Peyer's patch (tissue), 4 donors: ENCODE data around the gene NOP56. TPM values are rescaled to one million over a fixed set of nuclear protein-coding genes. Genes with fewer than 3 reads are reported as not detected.

ENCODE experiments used
- DNase-seq, 3 donors: peaks; one replicate each; pipeline ENCODE4 v3.0.0-alpha.2; 2017 to 2019
- H3K27ac ChIP-seq, 4 donors: fragments of 200-600 bp; sonication (generic); one replicate each; pipeline ENCODE4 v1.5.1; 2016 to 2019
- H3K27me3 ChIP-seq, 2 donors: fragments of 200-600 bp; sonication (generic); one replicate each; pipeline ENCODE4 v1.5.1; 2019
- H3K36me3 ChIP-seq, 3 donors: fragments of 200-600 bp; sonication (generic); one replicate each; pipeline ENCODE4 v1.5.1; 2016 to 2019
- H3K4me1 ChIP-seq, 4 donors: fragments of 200-600 bp; sonication (generic); one replicate each; pipeline ENCODE4 v1.5.1; 2016 to 2019
- H3K4me3 ChIP-seq, 4 donors: fragments of 200-600 bp; sonication (generic); 1 replicate in 3 of 4; 2 replicates in 1 of 4; pipeline ENCODE4 v1.5.1; 2016 to 2019; ENCODE audit warnings: mild to moderate bottlenecking in 1 of 4
- H3K9me3 ChIP-seq, 4 donors: fragments of 200-600 bp; sonication (generic); one replicate each; pipeline ENCODE4 v1.5.1; 2016 to 2019; ENCODE audit warnings: mild to moderate bottlenecking in 1 of 4
- POLR2A ChIP-seq, 2 donors: fragments of 450-650 bp; IDR thresholded peaks; one replicate each; pipeline ENCODE4 v1.5.1; 2017; ENCODE audit warnings: antibody characterized with exemption in 2 of 2, mild to moderate bottlenecking in 2 of 2, moderate library complexity in 2 of 2
- total RNA-seq, 4 donors: library from RNA; depleted of rRNA; stranded (reverse); fragments of >200 nt; gene quantifications; one replicate each; pipeline ENCODE4 v1.1.0, GENCODE V29; 2016
- TF ChIP-seq, protein P1 (sequence below), 6 experiments: fragments of 450-650 bp in 4 of 6; fragments of 200-600 bp in 2 of 6; sonication (generic) in 1 of 6; IDR thresholded peaks; one replicate each; pipeline ENCODE4 v1.5.1; 2017 to 2019; ENCODE audit warnings: antibody characterized with exemption in 6 of 6, mild to moderate bottlenecking in 3 of 6, moderate library complexity in 1 of 6

Gene NOP56
- total RNA-seq, 4 donors from 2014 or later, result 53.8 to 289 (median 94.2) TPM

DNA sequence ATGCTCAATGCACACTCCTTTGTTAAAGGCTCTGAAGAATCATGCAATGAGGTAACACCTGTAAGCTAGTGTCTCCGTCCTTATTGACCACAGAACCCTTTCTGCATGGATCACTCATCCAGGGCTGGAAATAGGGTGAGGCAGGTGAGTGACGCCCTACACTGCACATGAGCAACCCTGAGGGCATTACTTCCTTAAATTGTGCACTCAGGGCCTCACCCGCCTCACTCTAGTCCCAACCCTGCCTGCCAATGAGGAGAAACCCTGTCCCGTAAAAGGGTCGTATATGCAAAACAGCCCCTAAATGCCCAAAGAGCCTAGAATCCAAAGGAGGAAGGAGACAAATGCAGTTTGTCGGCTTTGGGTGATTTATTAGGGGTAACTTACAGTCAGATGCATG is 33.6 kb upstream of the NOP56 start:
- no peaks in the 10 kb centered on the region for H3K9me3 ChIP-seq
- TF ChIP-seq, protein P1, sequence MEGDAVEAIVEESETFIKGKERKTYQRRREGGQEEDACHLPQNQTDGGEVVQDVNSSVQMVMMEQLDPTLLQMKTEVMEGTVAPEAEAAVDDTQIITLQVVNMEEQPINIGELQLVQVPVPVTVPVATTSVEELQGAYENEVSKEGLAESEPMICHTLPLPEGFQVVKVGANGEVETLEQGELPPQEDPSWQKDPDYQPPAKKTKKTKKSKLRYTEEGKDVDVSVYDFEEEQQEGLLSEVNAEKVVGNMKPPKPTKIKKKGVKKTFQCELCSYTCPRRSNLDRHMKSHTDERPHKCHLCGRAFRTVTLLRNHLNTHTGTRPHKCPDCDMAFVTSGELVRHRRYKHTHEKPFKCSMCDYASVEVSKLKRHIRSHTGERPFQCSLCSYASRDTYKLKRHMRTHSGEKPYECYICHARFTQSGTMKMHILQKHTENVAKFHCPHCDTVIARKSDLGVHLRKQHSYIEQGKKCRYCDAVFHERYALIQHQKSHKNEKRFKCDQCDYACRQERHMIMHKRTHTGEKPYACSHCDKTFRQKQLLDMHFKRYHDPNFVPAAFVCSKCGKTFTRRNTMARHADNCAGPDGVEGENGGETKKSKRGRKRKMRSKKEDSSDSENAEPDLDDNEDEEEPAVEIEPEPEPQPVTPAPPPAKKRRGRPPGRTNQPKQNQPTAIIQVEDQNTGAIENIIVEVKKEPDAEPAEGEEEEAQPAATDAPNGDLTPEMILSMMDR (IDR thresholded peaks at IDR 0.05), result no peak
- TF ChIP-seq POLR2A (IDR thresholded peaks at IDR 0.05), result no peak
- H3K27ac ChIP-seq, result no peak overlapping the region
- H3K4me1 ChIP-seq, result no peaks in the 10 kb centered on the region
- H3K4me3 ChIP-seq, result no peak overlapping the region
- DNase-seq, result no peak
- H3K36me3 ChIP-seq, result no peaks in the 10 kb centered on the region
- no peaks in the 10 kb centered on the region for H3K27me3 ChIP-seq

DNA sequence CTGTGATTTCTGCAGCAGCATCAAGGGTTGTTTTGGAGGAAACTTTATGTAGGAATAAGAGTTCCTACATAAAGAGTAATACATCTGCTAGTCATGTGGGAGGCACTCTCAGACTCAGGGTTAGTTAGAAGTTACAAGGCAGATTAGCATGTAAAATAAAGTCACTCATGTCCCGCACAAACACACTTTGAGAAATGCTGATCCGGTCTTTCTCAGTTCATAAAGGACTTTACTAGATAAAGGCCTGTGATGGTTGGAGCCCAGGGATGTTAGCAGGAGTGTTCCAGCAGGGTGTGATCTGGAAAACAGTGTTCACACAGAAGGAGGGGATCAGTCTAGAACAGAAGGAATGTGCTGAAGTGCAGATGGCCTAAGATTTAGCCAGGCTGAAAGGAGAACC is 33.1 kb upstream of the NOP56 start:
- no peaks in the 10 kb centered on the region for H3K9me3 ChIP-seq
- no peaks in the 10 kb centered on the region for H3K4me1 ChIP-seq
- H3K36me3 ChIP-seq, result no peaks in the 10 kb centered on the region
- no peak overlapping the region for H3K27ac ChIP-seq
- TF ChIP-seq, protein P1 (IDR thresholded peaks at IDR 0.05), result no peak
- TF ChIP-seq POLR2A (IDR thresholded peaks at IDR 0.05), result no peak
- DNase-seq, result no peak
- H3K4me3 ChIP-seq, result no peak overlapping the region
- no peaks in the 10 kb centered on the region for H3K27me3 ChIP-seq

DNA sequence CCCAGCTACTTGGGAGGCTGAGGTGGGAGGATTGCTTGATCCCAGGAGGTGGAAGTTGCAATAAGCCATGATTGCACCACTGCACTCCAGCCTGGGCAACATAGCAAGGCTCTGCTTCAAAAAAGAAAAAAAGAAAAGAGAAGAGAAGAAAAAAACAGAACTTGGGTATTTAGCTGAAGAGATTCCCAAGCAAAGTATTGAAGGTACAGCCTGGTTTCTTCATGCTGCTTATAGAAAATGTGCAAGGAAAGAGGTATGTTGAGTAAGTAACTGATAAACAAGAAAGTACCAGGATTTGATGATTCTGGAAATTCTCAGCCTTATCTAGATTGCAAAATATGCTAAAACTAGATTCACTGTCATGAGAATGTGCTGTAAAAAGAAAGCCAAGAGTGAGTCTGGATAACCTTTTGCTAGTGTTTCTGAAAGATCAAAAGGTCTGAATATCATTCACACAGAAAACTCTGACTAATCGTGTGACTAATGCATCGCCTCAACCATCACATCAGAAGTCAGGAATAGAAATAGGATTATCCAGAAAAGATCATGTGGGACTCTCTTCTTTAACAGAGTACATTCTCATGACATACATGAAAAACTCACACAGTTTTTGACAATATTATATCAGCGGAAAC is 32.4 kb upstream of the NOP56 start:
- Histone ChIP-seq H3K9me3 (no peaks in the 10 kb centered on the region), H3K27ac (no peak overlapping the region), H3K27me3 (no peaks in the 10 kb centered on the region), H3K4me1 (no peaks in the 10 kb centered on the region), H3K36me3 (no peaks in the 10 kb centered on the region), H3K4me3 (no peak overlapping the region)
- TF ChIP-seq POLR2A (IDR thresholded peaks at IDR 0.05), result no peak
- TF ChIP-seq, protein P1 (IDR thresholded peaks at IDR 0.05), result no peak
- DNase-seq, result no peak

DNA sequence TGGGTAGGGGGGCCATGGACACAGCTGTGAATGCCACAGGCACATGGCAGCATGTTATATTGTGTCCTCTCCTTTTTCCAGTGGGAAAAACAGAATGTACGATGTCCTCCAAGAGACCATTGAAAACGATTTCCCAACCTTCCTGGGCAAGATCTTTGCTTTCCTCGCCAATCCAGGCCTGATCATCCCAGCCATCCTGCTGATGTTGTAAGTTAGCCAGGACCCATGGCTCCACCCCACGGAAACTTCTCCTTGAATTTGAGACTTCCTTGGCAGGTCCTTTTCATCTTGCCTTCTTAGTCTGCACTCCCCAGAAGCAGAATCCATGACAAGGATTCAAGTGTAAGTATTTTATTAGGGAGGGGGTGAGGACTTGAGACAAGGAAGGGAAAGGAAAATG is 28.2 kb upstream of the NOP56 start:
- no peaks in the 10 kb centered on the region for H3K4me1 ChIP-seq
- no peaks in the 10 kb centered on the region for H3K27me3 ChIP-seq
- no peak overlapping the region for H3K4me3 ChIP-seq
- TF ChIP-seq POLR2A (IDR thresholded peaks at IDR 0.05), result no peak
- TF ChIP-seq, protein P1 (IDR thresholded peaks at IDR 0.05), result no peak
- H3K27ac ChIP-seq, result no peak overlapping the region
- no peaks in the 10 kb centered on the region for H3K9me3 ChIP-seq
- no peak for DNase-seq
- H3K36me3 ChIP-seq, result no peaks in the 10 kb centered on the region

DNA sequence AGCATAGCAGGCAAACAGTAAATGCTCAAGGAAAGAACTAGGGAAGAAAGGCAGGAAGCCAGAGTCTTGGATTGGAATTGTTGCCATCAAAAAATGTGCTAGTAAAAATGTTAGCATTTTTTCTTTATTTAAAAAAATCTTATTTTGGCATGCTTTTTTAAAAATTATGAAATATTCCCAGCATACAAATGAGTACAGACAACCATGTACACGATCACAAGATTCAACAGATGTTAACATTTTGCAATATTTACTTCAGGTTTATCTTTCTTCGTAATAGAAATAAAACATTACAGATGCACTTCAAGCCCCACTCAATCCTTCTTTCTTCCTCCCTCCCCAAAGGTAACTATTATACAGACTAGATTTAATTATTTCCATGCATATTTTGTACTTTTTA is 27.4 kb upstream of the NOP56 start:
- DNase-seq, result no peak
- H3K4me1 ChIP-seq, result no peaks in the 10 kb centered on the region
- no peaks in the 10 kb centered on the region for H3K36me3 ChIP-seq
- no peak overlapping the region for H3K27ac ChIP-seq
- no peaks in the 10 kb centered on the region for H3K9me3 ChIP-seq
- H3K27me3 ChIP-seq, result no peaks in the 10 kb centered on the region
- TF ChIP-seq POLR2A (IDR thresholded peaks at IDR 0.05), result no peak
- TF ChIP-seq, protein P1 (IDR thresholded peaks at IDR 0.05), result no peak
- H3K4me3 ChIP-seq, result no peak overlapping the region
